Cardiac muscle cell (in vitro differentiated cells and primary cell): Measurements from ENCODE around the gene UBASH3B. TPM values are rescaled to one million over a fixed set of nuclear protein-coding genes. Genes with fewer than 3 reads are reported as not detected.
"Not testable (repeated sequence)": the region's sequence is repeated elsewhere in the genome, so short reads cannot be mapped to it uniquely, and the experiment has no call there.

Experiments used
- DNase-seq, 2 donors: peaks; one replicate each; pipeline versions ENCODE4 v3.0.0 to v3.0.0-alpha.2; 2010 to 2017; ENCODE audit warnings: low read depth in 1 of 2, low spot score in 1 of 2
- H3K27ac ChIP-seq: fragments of 200-600 bp; sonication (generic); 2 replicates; pipeline ENCODE4 v1.5.1; 2016
- H3K27me3 ChIP-seq: fragments of 200-600 bp; sonication (generic); 2 replicates; pipeline ENCODE4 v1.6.0; 2016; ENCODE audit warnings: control low read depth
- H3K36me3 ChIP-seq: fragments of 200-600 bp; sonication (generic); 2 replicates; pipeline ENCODE4 v1.5.1; 2016; ENCODE audit warnings: control low read depth
- H3K4me1 ChIP-seq: fragments of 200-600 bp; sonication (generic); 2 replicates; pipeline ENCODE4 v1.8.1; 2017; ENCODE audit warnings: low read depth, mild to moderate bottlenecking, mixed run types
- H3K4me3 ChIP-seq: fragments of 200-600 bp; sonication (generic); 2 replicates; pipeline ENCODE4 v1.5.1; 2016; ENCODE audit warnings: mild to moderate bottlenecking
- H3K9me3 ChIP-seq: fragments of 200-600 bp; sonication (generic); 2 replicates; pipeline ENCODE4 v1.5.1; 2017; ENCODE audit warnings: low read depth, mild to moderate bottlenecking, control low read depth
- CTCF ChIP-seq: IDR thresholded peaks from 2 replicates; pipeline ENCODE4 v1.5.1; 2012; ENCODE audit warnings: low read depth, mild to moderate bottlenecking, low read length
- polyA plus RNA-seq: library from polyadenylated mRNA; unstranded; fragments of >200 nt; fragmentation: Nextera tagmentation; extraction: Ambion mirVana; gene quantifications from 2 replicates; pipeline ENCODE4 v1.2.1, GENCODE V29; 2016
- total RNA-seq: library from RNA; depleted of rRNA; stranded (reverse); fragments of >200 nt; gene quantifications from 2 replicates; pipeline ENCODE4 v1.2.3, GENCODE V29; 2016

UBASH3B gene
- total and polyA plus RNA-seq, 2 experiments from 2014 or later, result 2.7 TPM; not detected in 1

- H3K36me3 ChIP-seq, result no peaks in the 10 kb centered on the region
- H3K9me3 ChIP-seq, result no peaks in the 10 kb centered on the region
- no peak for TF ChIP-seq CTCF
- DNase-seq, result no peak
- no peak overlapping the region for H3K27ac ChIP-seq
- no peaks in the 10 kb centered on the region for H3K27me3 ChIP-seq
- no peak overlapping the region for H3K4me3 ChIP-seq
- H3K4me1 ChIP-seq, result no peaks in the 10 kb centered on the region
Measured at GRCh38 chr11:122822241-122822640, 166.7 kb downstream of the UBASH3B start.

GRCh38 chr11:122823564-122823963 is 168.0 kb downstream of the UBASH3B start:
- Histone ChIP-seq H3K4me3 (no peak overlapping the region), H3K27ac (no peak overlapping the region), H3K36me3 (no peaks in the 10 kb centered on the region), H3K4me1 (no peaks in the 10 kb centered on the region), H3K9me3 (no peaks in the 10 kb centered on the region), H3K27me3 (no peaks in the 10 kb centered on the region)
- no peak for DNase-seq
- TF ChIP-seq CTCF, result no peak

- not testable (repeated sequence) for H3K27ac ChIP-seq, H3K36me3 ChIP-seq, H3K4me3 ChIP-seq, H3K9me3 ChIP-seq, H3K27me3 ChIP-seq, H3K4me1 ChIP-seq
- peak in 1 of 2 donors; percentile 25 for DNase-seq
Measured at GRCh38 chr11:122829371-122829770, 173.8 kb downstream of the UBASH3B start.

GRCh38 chr11:122832297-122832696 is 176.8 kb downstream of the UBASH3B start:
- not testable (repeated sequence) for H3K4me1 ChIP-seq, H3K27me3 ChIP-seq, H3K9me3 ChIP-seq, DNase-seq, H3K4me3 ChIP-seq, H3K27ac ChIP-seq, H3K36me3 ChIP-seq

- Histone ChIP-seq H3K4me1 (no peaks in the 10 kb centered on the region), H3K27me3 (no peaks in the 10 kb centered on the region), H3K4me3 (no peak overlapping the region), H3K9me3 (no peaks in the 10 kb centered on the region), H3K27ac (no peak overlapping the region), H3K36me3 (no peaks in the 10 kb centered on the region)
- no peak for DNase-seq
- no peak for TF ChIP-seq CTCF
Measured at GRCh38 chr11:122832721-122833470, 177.4 kb downstream of the UBASH3B start.

GRCh38 chr11:122833846-122834464 is 178.4 kb downstream of the UBASH3B start:
- no peak overlapping the region for H3K27ac ChIP-seq
- no peaks in the 10 kb centered on the region for H3K36me3 ChIP-seq
- H3K27me3 ChIP-seq, result no peaks in the 10 kb centered on the region

More at GRCh38 chr11:122833846-122834464, 178.4 kb downstream of the UBASH3B start:
- no peak overlapping the region for H3K4me3 ChIP-seq
- H3K4me1 ChIP-seq, result no peaks in the 10 kb centered on the region
- no peak for TF ChIP-seq CTCF
- no peak for DNase-seq
- no peaks in the 10 kb centered on the region for H3K9me3 ChIP-seq
